Activated naive CD8-positive, alpha-beta T cell (primary cell): Measurements from ENCODE around the gene VANGL2.

Experiments used
- H3K27ac Mint-ChIP-seq: one replicate; pipeline ENCODE4 v1.8.0; 2021; ENCODE audit warnings: mixed read lengths
- H3K27me3 Mint-ChIP-seq: one replicate; pipeline ENCODE4 v1.8.0; 2021; ENCODE audit warnings: mixed read lengths
- H3K36me3 Mint-ChIP-seq: one replicate; pipeline ENCODE4 v1.8.0; 2021; ENCODE audit warnings: mixed read lengths
- H3K4me1 Mint-ChIP-seq: one replicate; pipeline ENCODE4 v1.8.0; 2021; ENCODE audit warnings: low read depth, mixed read lengths
- H3K4me3 Mint-ChIP-seq: one replicate; pipeline ENCODE4 v1.8.0; 2021; ENCODE audit warnings: mild to moderate bottlenecking, mixed read lengths
- H3K9me3 Mint-ChIP-seq: one replicate; pipeline ENCODE4 v1.8.0; 2021; ENCODE audit warnings: low read depth, mixed read lengths

Gene VANGL2

DNA sequence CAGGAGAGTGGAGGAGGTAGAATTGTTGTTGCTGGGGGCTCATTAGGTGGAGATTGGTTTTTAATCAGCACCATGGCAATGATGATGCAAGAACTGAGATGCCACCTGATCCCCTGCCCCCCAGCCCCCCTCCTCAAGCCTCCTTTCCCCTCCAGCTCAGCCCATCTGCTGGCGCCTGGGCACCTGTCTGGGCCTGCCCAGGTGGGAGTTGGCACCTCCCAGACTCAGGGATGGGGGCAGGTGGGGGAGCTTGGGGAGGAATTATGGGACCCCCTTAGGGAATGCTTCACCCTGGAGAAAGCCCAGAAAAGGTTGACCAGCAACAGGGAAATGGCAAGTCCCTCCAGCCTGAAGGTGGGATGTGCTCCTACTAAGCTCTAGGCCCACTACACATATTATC, 35.0 kb upstream of the VANGL2 start:
- Mint-ChIP-seq H3K4me1 (no peaks in the 10 kb centered on the region), H3K27me3 (no peaks in the 10 kb centered on the region), H3K27ac (no peak overlapping the region), H3K9me3 (no peaks in the 10 kb centered on the region), H3K36me3 (peaks cover 6% of the 10 kb centered on the region), H3K4me3 (no peak overlapping the region)

DNA sequence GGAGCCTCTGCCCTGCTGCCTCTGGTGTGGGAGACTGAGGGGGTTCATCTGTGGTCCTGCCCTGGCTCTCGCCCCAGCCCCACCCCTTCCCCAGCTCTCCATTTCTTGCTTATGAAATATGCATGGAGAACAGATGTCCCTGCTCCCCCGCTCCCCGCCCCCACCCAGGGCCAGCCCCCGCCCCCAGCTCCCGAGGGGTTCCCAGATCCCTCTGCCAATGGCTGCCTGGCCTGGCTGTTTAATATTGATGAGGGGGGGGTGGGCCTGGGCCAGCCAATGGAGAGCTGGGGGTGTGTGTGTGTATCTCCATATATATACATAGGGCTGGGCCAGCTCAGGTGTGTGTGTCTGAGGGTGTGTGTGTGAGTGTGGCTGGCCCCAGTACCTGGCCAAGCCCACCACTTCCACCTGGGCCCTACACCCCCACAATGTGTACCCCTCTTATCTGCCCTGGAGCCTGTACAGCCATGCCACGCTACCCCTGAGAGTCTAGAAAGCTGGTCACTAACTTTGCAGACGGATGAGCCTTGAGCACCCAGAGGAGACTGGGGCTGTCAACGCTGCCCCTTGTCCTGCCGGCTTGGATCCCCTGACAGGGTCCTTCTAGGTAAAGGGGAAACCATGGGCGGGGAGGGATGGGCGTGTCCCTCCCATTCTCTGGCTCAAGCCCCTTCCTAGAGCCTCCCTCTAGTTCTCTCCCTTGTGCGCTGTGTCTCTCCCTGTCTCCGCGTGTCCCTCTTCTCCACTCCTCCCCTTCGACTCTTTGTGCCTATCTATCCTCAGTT, 33.4 kb upstream of the VANGL2 start, which contains the start of gene NHLH1:
Gene NHLH1, plus strand, starts transcription at position 341 of the 785 bp plus-strand sequence. CDS start 3,661 bp downstream, outside the sequence.
- Mint-ChIP-seq H3K36me3 (no peaks in the 10 kb centered on the region), H3K27ac (no peak within 1 kb of the TSS)

DNA sequence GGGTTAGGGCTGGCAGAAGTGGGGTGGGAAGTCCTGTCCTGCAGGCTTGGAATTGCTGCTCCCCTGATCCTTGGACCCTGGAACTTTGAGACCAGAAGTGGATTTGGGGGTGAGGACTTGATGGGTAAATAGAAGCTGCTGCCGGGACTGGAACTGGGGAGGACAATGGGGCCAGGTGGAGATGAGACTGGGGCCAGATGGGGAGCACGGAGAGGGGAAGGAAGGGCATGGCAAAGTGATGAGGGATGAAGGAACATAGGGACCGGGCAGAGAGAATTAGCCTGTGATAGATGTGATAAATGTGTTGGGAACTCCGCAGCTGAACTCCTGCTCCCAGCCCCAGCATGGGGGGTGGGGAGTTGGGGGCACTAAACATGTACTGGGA, 32.9 kb upstream of the VANGL2 start:
- no peaks in the 10 kb centered on the region for H3K27me3 Mint-ChIP-seq
- H3K4me3 Mint-ChIP-seq, result no peak overlapping the region
- H3K9me3 Mint-ChIP-seq, result no peaks in the 10 kb centered on the region
- H3K4me1 Mint-ChIP-seq, result no peaks in the 10 kb centered on the region
- no peak overlapping the region for H3K27ac Mint-ChIP-seq
- no peaks in the 10 kb centered on the region for H3K36me3 Mint-ChIP-seq

More for the DNA sequence above, 33.4 kb upstream of the VANGL2 start, which contains the start of gene NHLH1:
- Mint-ChIP-seq H3K4me1 (no peaks in the 10 kb centered on the region), H3K4me3 (no peak within 1 kb of the TSS), H3K9me3 (no peaks in the 10 kb centered on the region), H3K27me3 (no peaks in the 10 kb centered on the region)

DNA sequence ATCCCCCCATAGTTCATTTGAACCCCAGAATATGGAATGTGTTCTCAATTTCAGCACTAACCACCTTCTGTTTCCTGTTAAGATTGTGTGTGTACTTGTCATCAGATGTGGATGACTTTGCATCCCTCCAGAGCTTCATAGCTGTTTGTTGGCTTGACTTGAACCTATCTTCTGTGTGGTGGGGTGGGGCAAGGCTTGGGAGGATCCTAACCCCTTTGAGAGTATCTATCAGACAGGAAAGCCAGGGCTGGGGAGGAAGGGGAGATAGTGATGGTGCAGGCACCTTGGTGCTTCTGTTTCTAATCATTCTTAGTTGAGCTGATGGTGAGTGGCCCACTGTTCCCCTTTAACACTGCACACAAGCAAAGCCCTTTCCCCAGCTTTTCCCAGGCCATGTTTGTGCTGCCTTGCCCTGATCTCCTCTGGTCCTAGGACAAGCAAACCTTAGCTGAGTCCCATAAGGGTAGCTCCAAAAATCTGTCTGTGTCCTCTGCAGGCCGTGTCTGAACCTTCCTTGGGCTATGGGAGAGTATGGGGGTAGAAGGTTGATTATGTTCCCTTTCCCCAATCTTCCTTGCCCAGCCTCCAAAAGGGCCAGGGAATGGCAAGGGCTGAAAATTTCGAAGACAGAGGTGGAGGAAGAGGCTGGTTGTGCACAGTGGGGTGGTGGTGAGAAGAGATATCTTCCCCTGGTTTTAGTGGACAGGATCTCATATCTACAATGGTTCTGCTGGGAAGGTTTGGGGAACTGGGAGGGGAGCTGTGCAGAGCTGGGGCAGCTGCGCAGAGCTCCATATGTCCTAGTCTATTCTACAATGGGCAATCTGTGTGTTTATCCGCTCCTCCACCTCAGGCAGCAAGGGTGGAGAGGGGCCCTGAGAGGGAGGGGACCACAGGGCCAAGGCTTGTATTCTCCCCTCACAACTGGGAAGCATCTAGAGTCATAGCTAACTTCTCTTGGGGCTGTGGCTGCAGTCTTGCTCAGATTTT, 32.1 kb upstream of the VANGL2 start:
- no peaks in the 10 kb centered on the region for H3K27me3 Mint-ChIP-seq
- H3K36me3 Mint-ChIP-seq, result no peaks in the 10 kb centered on the region
- no peaks in the 10 kb centered on the region for H3K9me3 Mint-ChIP-seq
- H3K4me3 Mint-ChIP-seq, result no peak overlapping the region
- H3K4me1 Mint-ChIP-seq, result no peaks in the 10 kb centered on the region
- no peak overlapping the region for H3K27ac Mint-ChIP-seq

DNA sequence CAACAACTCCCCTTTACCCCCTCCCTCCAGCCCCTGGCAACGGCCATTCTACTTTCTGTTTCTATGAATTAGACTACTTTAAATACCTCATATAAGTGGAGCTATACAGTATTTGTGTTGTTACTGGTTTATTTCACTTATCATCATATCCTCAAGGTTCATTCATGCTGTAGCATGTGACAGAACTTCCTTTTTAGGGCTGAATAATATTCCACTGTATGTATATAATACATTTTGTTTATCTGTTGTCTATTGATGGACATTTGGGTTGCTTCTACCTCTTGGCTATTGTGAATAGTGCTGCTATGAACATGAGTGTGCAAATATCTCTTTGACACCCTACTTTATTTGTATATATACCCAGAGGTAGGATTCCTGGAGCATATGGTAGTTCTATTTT, 31.3 kb upstream of the VANGL2 start:
- Mint-ChIP-seq H3K27ac (no peak overlapping the region), H3K4me3 (no peak overlapping the region), H3K27me3 (no peaks in the 10 kb centered on the region), H3K9me3 (no peaks in the 10 kb centered on the region), H3K36me3 (no peaks in the 10 kb centered on the region), H3K4me1 (no peaks in the 10 kb centered on the region)

DNA sequence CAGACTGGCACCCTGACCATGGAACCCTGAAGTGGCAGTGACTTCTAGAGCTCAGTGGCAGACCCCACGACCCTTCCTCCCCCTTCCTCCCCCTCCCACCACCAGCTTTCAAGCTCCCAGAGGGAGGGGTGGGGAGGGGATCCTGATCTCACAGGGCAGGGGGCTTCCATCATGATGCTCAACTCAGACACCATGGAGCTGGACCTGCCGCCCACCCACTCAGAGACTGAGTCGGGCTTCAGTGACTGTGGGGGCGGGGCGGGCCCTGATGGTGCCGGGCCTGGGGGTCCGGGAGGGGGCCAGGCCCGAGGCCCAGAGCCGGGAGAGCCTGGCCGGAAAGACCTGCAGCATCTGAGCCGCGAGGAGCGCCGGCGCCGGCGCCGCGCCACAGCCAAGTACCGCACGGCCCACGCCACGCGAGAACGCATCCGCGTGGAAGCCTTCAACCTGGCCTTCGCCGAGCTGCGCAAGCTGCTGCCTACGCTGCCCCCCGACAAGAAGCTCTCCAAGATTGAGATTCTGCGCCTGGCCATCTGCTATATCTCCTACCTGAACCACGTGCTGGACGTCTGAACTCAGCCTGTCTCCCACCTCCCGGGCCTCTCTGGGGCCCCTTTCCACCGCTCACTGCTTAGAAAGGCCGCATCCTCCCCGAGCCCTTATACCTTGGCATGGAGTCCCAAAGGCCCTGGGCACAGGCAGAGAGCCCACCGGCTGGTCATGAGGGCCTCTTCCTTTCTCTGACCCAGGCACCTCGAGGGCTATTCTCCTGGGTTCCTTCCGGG, 29.6 kb upstream of the VANGL2 start:
- no peaks in the 10 kb centered on the region for H3K27me3 Mint-ChIP-seq
- peaks cover 3% of the 10 kb centered on the region for H3K4me1 Mint-ChIP-seq
- no peaks in the 10 kb centered on the region for H3K9me3 Mint-ChIP-seq
- H3K36me3 Mint-ChIP-seq, result no peaks in the 10 kb centered on the region
- H3K4me3 Mint-ChIP-seq, result no peak overlapping the region
- H3K27ac Mint-ChIP-seq, result no peak overlapping the region

DNA sequence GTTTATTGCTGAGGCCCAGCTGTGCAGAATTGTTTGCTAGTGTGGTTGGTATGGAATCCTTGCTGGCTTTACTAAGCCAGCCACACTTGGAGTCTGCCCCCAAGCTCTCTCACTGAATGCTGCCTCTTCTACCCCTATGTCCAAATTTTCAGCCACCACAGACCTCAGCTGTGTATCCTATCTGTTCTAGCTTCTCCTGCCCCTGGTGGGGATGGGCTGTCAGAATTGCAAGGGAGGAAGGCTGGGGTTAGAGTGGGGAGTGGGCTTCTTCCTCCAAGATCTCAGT, 29.1 kb upstream of the VANGL2 start:
- H3K4me3 Mint-ChIP-seq, result no peak overlapping the region
- peaks cover 8% of the 10 kb centered on the region for H3K4me1 Mint-ChIP-seq
- no peaks in the 10 kb centered on the region for H3K9me3 Mint-ChIP-seq
- no peak overlapping the region for H3K27ac Mint-ChIP-seq
- no peaks in the 10 kb centered on the region for H3K36me3 Mint-ChIP-seq
- no peaks in the 10 kb centered on the region for H3K27me3 Mint-ChIP-seq

DNA sequence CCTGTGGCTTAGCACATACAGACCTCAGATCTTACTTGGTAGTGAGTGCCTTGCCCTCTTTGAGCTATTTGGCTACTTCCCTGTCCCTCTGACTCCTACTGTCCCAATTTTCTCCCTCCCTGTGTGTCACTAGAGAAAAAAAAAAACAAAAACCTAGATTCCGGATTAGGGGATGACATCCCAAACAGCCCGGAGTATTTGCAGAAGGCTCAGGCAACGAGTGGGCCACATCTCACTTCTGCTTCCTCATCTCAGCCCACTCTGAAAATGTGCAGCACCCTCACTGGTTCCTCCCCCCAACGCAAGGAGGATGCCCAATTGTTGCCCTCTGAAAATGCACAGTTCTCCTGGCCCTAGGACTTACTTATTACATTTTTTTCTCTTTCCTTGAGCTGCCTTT, 28.6 kb upstream of the VANGL2 start:
- Mint-ChIP-seq H3K27ac (no peak overlapping the region), H3K36me3 (no peaks in the 10 kb centered on the region), H3K4me1 (peaks cover 12% of the 10 kb centered on the region), H3K4me3 (no peak overlapping the region), H3K9me3 (no peaks in the 10 kb centered on the region), H3K27me3 (no peaks in the 10 kb centered on the region)

DNA sequence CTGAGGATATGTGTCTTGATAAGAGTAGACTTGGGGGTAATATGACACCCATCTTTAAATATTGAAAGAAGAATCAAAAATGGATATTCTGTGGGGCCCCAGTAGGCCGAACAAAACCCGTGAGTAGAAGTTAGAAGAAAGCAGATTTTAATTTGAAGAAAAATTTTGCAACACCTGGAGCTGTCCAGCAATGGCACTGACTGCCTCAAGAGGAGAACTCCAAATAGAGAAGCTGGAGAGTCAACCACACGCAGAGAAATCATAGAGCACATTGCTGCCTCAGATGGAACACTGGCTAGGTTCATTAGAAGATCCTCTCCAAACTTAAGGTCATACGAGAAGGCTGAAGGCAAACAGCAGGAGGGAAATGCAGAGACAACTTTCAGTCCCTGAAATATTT, 26.7 kb upstream of the VANGL2 start:
- H3K4me3 Mint-ChIP-seq, result no peak overlapping the region
- H3K27me3 Mint-ChIP-seq, result no peaks in the 10 kb centered on the region
- H3K36me3 Mint-ChIP-seq, result no peaks in the 10 kb centered on the region
- no peaks in the 10 kb centered on the region for H3K9me3 Mint-ChIP-seq
- no peak overlapping the region for H3K27ac Mint-ChIP-seq
- peaks cover 12% of the 10 kb centered on the region for H3K4me1 Mint-ChIP-seq

DNA sequence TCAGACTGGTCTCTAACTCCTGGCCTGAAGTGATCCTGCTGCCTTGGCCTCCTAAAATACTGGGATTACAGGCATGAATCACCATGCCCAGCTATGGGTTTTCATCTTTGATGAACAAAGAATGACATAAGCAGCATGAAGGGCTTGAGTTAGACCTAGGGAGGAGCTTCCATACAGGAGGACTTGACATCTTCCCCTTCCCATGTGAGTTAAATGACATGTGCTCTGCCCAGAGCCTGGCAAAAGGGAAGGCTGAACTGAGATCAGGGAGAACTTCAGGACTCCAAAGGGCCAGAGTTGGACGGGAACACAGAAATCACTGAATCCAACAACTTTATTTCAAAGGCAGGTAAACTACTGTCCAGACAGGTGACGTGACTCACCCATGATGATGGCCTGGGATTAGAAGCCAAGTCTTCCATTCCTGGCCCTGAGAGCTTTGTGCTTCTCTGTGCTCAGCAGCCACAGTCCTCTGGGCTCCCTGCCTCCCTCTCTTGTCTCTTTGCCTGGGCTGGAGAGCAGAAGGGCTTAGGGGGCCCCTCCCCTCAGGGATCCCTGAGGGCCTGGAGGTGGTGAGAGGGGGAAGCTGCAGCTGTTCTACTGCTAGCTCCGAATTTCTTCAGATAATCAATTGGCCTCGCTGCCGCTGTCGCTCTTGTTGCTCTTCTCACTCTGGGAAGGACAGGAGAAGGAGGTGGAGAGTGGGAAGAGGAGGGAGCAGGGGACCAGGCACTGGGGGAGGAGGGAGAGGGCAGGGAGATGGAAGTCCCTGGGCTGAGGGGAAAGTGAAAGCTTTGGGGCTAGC, 25.9 kb upstream of the VANGL2 start:
- no peaks in the 10 kb centered on the region for H3K27me3 Mint-ChIP-seq
- peaks cover 12% of the 10 kb centered on the region for H3K4me1 Mint-ChIP-seq
- H3K27ac Mint-ChIP-seq, result no peak overlapping the region
- H3K4me3 Mint-ChIP-seq, result no peak overlapping the region
- H3K36me3 Mint-ChIP-seq, result no peaks in the 10 kb centered on the region
- H3K9me3 Mint-ChIP-seq, result no peaks in the 10 kb centered on the region

DNA sequence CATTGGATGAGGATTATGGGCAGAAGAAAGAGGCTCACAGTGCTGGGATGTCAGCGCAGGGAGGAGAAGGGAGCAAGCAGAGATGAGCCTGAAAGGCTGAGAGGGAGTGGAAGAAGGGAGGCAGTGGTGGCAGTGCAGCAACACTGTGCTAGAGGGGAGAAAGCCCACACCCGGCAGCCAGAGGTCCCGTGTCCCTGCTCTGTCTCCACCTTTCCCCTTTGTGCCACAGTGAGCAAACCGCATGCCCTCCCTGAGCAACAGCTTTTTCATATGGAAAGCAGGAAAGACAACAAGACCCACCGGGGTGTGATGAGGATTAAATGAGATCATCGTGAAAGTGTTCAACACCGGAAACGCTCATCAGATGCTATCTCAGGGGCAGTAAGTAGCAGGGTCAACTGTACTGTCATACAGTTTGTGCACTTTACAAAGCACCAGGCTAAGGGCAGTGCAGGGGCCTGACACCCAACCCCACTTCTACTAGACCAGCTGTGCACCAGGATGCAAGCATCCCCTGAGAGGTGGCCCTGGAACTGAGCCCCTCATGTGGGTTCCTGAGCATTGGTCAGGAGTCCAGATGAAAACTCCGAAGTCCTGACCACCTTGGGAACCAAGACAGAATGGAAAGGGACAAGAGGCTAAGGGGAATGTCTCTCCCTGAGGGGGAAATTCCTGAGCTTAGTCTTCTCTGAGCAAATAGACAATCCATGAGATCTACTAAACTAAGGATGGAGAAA, 24.4 kb upstream of the VANGL2 start:
- Mint-ChIP-seq H3K27ac (no peak overlapping the region), H3K27me3 (no peaks in the 10 kb centered on the region), H3K4me1 (peaks cover 12% of the 10 kb centered on the region), H3K9me3 (no peaks in the 10 kb centered on the region), H3K4me3 (peak overlapping the region; percentile 33), H3K36me3 (no peaks in the 10 kb centered on the region)

DNA sequence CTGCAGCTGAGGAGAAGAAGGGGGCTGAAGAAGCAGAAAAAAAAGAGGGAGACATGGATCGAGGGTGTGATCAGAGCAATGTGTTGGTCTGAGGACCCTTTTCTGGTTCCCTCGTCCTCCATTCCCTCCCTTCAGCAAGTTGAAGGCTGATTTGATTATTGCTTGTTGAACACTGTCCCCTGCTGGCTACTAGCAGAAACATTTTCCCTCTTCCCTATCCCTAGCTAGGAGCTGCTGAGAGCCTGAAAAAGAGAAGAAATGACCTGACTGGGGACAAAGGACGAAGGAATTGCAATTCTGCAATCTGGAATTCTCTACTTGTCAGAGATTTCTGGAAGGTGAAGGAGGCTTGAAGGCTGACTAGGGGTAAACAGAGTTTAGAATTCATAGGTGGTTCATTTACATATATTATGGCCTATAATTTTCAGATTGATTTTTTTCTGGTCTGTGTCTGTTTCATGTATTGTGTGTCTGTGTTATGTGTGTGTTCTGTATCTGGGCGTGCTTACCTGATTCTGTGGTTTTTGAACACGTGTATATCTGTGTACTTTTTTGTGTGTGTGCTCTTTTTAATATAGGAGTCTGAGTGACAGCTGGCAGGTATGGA, 23.7 kb upstream of the VANGL2 start:
- Mint-ChIP-seq H3K36me3 (no peaks in the 10 kb centered on the region), H3K27me3 (no peaks in the 10 kb centered on the region), H3K4me1 (peaks cover 12% of the 10 kb centered on the region), H3K4me3 (no peak overlapping the region), H3K27ac (no peak overlapping the region), H3K9me3 (no peaks in the 10 kb centered on the region)

DNA sequence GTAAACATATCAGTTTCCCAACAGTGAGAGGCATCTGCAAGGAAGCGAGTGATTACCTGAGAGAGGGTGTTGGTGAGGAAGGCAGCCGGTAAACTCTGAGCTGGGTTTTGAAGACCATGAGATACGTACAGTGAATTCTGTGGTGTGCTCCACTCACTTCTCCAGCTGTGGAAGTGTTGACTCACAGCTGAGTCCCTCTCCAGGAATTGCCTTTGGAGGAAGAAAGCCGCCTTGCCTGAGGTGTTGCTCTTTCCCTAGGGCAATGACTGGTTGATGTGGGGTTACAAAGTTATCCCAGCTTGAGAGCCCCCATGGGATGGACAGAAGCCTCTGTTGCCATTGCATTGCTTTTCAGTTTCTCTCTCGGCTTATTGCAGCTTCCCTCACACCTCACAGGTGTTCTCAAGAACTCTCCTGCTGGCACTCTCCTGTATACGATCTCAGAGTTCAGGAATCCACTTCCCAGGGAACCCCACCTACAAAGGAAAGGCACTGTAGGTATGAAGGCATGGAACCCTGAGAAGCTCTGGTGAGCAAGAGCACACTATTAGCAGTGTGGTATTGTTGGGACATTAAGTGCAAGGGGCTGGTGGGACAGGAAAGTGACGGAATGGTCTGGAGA, 22.7 kb upstream of the VANGL2 start:
- no peak overlapping the region for H3K27ac Mint-ChIP-seq

More for the DNA sequence above, 22.7 kb upstream of the VANGL2 start:
- Mint-ChIP-seq H3K4me1 (peaks cover 12% of the 10 kb centered on the region), H3K36me3 (no peaks in the 10 kb centered on the region), H3K27me3 (no peaks in the 10 kb centered on the region), H3K9me3 (no peaks in the 10 kb centered on the region), H3K4me3 (no peak overlapping the region)
